Panc1 (cell line): Measurements from ENCODE around the gene SAMD15.

Source experiments
- POLR2AphosphoS5 ChIP-seq: IDR thresholded peaks from 2 replicates; pipeline ENCODE4 v1.6.1; 2012; ENCODE audit warnings: mild to moderate bottlenecking, low read depth, low read length, moderate library complexity
- TF ChIP-seq, protein P1 (sequence below): fragments of 450-650 bp; IDR thresholded peaks from 2 replicates; pipeline ENCODE4 v1.5.1; 2017; ENCODE audit warnings: mild to moderate bottlenecking

DNA sequence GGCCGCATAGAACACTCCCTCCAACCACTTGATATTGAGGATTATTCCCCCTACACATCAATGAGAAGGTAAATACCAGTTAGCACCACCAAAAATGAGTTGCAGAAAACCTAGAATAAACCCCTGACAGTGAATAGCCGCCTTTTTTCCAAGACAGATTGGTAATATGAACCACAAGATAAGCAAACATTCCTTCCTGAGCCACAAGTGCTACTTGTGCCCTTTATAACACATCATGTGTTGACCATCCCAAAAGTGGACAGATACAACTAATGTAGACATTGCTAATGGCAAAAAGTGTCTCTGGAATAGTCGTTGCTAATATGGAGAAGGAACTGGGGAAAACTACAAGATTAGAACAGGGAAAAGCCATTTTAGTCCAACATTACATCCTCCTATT, 28.9 kb downstream of the SAMD15 start:
- TF ChIP-seq, protein P1, sequence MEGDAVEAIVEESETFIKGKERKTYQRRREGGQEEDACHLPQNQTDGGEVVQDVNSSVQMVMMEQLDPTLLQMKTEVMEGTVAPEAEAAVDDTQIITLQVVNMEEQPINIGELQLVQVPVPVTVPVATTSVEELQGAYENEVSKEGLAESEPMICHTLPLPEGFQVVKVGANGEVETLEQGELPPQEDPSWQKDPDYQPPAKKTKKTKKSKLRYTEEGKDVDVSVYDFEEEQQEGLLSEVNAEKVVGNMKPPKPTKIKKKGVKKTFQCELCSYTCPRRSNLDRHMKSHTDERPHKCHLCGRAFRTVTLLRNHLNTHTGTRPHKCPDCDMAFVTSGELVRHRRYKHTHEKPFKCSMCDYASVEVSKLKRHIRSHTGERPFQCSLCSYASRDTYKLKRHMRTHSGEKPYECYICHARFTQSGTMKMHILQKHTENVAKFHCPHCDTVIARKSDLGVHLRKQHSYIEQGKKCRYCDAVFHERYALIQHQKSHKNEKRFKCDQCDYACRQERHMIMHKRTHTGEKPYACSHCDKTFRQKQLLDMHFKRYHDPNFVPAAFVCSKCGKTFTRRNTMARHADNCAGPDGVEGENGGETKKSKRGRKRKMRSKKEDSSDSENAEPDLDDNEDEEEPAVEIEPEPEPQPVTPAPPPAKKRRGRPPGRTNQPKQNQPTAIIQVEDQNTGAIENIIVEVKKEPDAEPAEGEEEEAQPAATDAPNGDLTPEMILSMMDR, result no peak
- TF ChIP-seq POLR2AphosphoS5, result no peak
